RPMI7951 (cell line): Measurements from ENCODE around the gene COL4A6. TPM values are rescaled to one million over a fixed set of nuclear protein-coding genes. Genes with fewer than 3 reads are reported as not detected.
"Not testable (repeated sequence)": the region's sequence is repeated elsewhere in the genome, so short reads cannot be mapped to it uniquely, and the experiment has no call there.

Experiments
- DNase-seq: peaks from one replicate; pipeline ENCODE4 v3.0.0-alpha.2; 2012; ENCODE audit warnings: low read depth
- total RNA-seq: library from RNA; depleted of rRNA; stranded (reverse); fragments of >200 nt; shearing (Covaris generic); gene quantifications from 2 replicates; pipeline ENCODE4 v1.2.3, GENCODE V29; 2014

COL4A6 gene
- total RNA-seq, 1 experiment from 2014 or later, result 0.60 TPM

- DNase-seq, result peak; percentile 76
Observed at GRCh38 chrX:108399418-108400165, 38.6 kb downstream of the COL4A6 start.

DNA sequence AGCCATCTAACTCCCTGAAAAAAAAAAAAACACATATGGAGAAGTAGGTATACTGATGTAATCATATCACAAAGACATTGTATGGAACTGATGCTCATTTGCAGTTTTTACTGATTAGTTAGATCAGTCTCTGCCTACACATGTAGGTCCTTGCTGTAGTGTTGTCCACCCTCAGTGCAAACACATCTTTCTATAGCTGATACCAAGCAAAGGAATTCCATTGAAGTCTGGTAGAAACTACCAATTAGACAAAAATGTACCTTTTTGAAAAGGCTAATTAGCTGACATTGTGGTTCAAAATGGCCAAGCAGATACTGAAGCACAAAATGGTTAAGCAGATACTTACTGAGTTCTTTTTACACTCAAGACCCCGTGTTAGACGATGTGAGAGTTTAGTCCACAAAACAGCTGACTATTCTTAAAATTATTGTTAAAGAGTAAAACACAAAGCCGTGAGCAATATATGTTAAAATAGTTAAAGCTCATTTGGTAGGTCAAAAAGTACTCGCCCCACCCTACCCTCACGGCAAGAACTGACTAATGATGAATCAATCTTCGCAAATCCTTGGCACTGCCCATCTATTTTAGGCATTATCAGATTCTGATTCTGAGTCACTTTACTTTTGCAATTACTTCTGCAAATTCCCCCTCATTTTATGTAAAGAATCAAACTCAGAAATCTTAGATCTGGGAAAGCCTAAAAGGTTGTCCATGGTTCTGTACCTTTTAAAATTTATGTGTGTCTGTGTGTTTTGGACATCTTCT lies 40.4 kb downstream of the COL4A6 start:
- DNase-seq, result peak; percentile 59

GRCh38 chrX:108396986-108397385 lies 41.2 kb downstream of the COL4A6 start:
- no peak for DNase-seq

DNA sequence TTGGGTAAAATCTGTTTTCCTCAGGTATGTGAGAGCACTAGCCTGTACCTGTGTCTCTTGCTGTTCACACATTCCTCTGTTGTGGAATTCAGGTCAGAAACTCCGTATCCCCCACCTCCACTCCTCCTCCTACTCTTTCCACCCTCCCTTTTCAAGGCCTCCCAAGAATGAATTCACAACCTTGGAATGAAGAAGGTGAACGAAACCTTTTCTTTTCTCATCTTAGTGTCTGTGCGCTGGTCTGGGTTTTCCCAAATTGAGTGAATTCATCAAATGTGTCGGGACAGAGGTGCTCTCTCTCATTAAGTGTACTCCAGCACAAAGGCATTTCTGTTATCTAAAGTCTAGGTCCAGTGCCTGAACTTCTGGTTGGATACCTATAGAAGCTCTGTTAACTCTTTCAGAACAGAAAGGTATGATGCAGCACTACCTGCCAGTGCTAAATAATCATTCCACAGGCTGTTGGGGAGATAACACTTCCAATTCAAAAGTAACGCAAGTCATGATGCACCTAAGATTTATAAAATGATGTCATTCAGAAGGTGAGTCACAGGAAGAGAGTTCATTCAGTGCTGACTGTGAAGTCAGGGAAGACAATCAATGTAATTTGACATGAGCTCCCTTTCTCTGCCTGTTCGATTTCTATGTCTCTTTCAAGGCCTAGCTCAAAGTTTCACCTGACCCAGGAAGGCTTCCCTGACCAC lies 41.9 kb downstream of the COL4A6 start:
- peak; percentile 28 for DNase-seq

- not testable (repeated sequence) for DNase-seq
Observed at GRCh38 chrX:108390976-108391717, 47.1 kb downstream of the COL4A6 start.

DNA sequence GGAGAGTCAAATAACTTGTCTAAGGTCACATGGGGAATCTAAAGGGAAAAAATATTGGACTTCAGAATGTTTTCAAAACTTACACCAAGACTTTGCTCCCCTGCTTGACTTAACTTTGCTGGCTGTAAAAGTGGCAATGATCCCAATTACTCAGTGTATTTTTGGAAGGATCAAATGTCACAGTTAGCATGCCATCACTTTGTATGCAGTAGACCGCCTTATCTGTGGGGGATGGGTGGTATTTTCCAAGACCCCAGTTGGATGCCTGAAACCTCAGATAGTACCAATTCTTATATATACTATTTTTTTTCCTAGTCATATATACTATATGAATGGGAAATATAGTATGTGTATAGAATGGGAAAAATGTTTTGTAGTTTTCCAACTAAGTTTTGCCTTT lies 53.4 kb downstream of the COL4A6 start:
- DNase-seq, result no peak

- DNase-seq, result no peak
Observed at GRCh38 chrX:108380222-108380621, 58.0 kb downstream of the COL4A6 start.

- DNase-seq, result not testable (repeated sequence)
Observed at GRCh38 chrX:108376821-108377220, 61.4 kb downstream of the COL4A6 start.

- DNase-seq, result not testable (repeated sequence)
Observed at GRCh38 chrX:108375591-108375990, 62.6 kb downstream of the COL4A6 start.

GRCh38 chrX:108366644-108367406 lies 71.4 kb downstream of the COL4A6 start:
- no peak for DNase-seq

DNA sequence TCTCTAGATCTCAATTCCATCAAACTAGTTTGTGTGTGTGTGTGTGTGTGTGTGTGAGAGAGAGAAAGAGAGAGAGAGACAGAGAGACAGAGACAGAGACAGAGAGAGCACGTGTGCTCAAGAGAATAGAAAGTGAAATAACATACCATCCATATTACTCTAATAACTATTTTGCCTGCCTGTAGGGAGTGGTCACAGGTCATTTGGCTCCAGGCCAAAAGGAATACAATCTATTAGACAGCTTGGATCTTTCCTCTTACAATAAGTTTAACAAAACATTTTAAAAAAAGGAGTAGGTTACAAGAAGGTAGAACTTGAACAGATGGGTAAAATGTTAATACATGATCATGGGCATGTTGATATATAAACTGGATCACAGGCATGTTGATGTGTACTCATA lies 76.2 kb downstream of the COL4A6 start:
- no peak for DNase-seq

- no peak for DNase-seq
Observed at GRCh38 chrX:108361316-108361715, 76.9 kb downstream of the COL4A6 start.

DNA sequence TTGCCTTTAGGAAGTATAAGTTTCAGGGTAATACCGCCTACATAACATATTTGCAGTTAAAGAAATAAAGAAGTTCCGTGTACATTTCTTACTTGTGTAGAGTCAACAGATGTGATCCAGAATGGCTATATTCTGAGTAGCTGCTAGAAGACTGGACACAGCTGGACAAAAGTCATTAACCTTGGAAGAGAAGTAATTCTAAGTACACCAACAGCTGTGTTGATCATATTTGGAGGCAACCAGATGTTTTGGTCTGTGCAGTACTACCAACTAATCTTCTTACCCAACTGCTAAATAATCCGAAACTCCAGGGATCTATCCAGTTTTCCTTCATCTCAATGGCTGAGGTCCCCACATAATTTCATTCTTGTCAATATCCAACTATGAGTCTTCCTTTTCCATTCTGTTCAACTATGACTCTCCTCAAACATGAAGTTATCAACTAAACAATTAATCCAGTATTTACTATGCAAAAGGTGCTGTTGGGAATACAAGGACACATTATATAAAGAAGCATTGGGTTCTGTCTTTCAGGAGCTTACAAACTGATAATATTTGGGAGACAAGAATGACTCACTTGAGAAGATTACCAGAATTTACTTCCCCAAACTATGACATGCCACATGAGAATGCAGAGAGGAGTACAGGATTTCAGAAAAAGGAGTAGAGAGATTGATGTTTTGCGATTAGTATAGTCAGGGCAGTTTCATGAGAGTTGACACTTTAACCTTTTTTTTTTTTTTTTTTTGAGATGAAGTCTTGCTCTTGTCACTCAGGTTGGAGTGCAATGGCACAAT lies 78.2 kb downstream of the COL4A6 start:
- DNase-seq, result no peak

DNA sequence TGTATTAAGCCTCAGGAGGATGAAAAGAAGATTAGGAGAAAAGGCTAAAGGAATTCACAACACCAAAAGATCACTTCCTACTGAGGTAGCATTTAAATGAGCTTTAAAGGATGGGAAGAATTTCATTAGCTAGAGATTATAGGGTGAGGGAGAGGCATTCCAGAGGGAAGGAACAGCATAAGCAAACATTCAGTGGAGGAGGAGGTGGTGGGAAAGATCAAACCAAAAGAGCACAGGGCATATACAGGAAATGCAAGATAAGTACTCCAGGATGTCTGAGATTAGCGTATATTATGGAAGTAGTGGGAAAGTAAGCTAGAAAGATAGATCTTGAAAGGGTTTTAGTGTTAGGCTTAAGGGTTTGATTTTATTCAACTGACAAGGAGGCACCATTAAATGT lies 84.8 kb downstream of the COL4A6 start:
- no peak for DNase-seq

DNA sequence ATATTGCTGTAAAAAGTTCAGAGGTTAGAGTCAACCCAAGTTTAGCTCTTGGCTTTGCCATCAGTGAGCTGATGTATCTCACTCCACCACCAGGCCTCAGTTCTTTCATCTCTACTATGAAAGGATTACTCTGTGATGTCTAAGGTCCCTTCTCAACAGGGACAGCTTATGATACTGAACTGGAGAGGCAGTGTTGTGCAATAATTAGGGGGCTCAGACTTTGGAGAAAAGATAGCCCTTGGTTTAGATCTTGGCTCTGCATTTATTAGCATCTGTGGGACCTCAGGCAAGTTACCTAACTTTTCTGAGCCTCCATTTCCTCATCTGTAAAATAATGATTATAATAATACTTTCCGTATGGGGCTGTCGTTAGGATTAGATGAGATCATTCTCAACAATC lies 89.0 kb downstream of the COL4A6 start:
- DNase-seq, result no peak

- no peak for DNase-seq
Observed at GRCh38 chrX:108348525-108348924, 89.7 kb downstream of the COL4A6 start.

DNA sequence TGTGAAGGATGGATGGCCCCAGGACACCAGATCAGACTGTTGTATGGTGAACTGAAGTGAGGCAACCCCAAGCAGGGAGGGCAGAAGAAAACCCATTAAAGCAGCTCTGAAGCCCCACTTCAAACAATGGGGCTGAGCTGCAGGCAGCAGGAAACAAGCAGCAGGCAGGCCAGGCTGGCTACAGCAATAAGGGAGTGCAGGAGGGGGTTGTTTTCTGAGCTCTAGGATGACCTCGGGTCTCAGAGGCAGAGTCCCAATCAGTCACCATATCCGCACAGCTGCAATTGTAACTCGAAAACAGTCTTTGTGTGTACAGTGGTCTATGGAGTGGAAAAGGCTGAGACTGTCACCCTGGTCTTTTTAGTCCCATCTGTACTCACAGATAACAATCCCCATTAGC lies 90.4 kb downstream of the COL4A6 start:
- DNase-seq, result no peak

DNA sequence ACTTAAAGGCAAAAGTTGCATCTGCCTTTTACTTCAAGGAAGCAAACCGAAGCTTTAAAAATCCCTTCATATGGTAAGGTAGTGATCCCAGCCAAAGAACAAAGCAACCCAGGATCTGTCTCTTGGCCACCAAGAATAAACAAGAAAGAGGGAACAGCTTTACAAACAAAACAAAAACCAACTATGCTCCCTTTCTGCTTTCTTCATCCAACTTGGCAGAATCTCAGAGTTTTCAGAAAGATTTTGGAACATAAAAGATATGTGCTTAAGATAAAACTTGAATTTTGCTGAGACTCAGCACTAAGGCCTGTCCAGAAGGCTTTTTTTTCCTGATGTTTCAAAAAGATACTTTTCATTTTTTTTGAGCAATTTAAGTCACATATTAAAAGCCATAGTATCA lies 94.0 kb downstream of the COL4A6 start:
- no peak for DNase-seq

- DNase-seq, result no peak
Observed at GRCh38 chrX:108341947-108342346, 96.3 kb downstream of the COL4A6 start.

DNA sequence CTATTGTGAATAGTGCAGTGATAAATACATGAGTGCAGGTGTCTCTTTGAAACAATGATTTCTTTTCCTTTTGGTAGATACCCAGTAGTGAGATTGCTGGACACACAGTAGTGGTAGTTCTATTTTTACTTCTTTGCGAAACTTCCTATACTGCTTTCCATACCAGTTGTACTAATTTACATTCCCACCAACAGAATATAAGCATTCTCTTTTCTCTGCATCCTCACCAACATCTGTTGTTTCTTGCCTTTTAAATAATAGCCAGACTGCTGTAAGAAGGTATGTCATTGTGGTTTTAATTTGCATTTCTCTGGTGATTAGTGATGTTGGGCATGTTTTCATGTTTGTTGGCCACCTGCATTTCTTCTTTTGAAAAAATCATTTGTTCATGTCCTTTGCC lies 105.9 kb downstream of the COL4A6 start:
- DNase-seq, result no peak
